DOHH2 (cell line): Measurements from ENCODE around the gene TMEM131.

Experiments used
- H3F3A ChIP-seq: fragments of 200-600 bp; sonication (generic), shearing (Covaris generic); 2 replicates; pipeline ENCODE4 v1.6.0; 2016; ENCODE audit warnings: antibody characterized with exemption, mild to moderate bottlenecking; ENCODE audit not compliant: control insufficient read depth, insufficient read depth
- H3K27ac ChIP-seq: fragments of 200-600 bp; sonication (generic); 2 replicates; pipeline ENCODE4 v1.5.1; 2014; ENCODE audit warnings: low read depth, mild to moderate bottlenecking, low read length, moderate library complexity
- H3K27me3 ChIP-seq: fragments of 200-600 bp; sonication (generic); 2 replicates; pipeline ENCODE4 v1.6.1; 2014; ENCODE audit warnings: mild to moderate bottlenecking, low read length, mixed read lengths; ENCODE audit not compliant: control insufficient read depth
- H3K36me3 ChIP-seq: fragments of 200-600 bp; sonication (generic); 2 replicates; pipeline ENCODE4 v1.6.1; 2014; ENCODE audit warnings: mild to moderate bottlenecking, low read length, moderate library complexity, mixed read lengths; ENCODE audit not compliant: control insufficient read depth
- H3K4me1 ChIP-seq: fragments of 200-600 bp; sonication (generic); 2 replicates; pipeline ENCODE4 v1.6.1; 2014; ENCODE audit warnings: mild to moderate bottlenecking, low read length, mixed read lengths; ENCODE audit not compliant: control insufficient read depth
- H3K4me2 ChIP-seq: fragments of 200-600 bp; sonication (generic); 2 replicates; pipeline ENCODE4 v1.6.0; 2014; ENCODE audit warnings: mild to moderate bottlenecking, low read length, moderate library complexity
- H3K4me3 ChIP-seq: fragments of 200-600 bp; sonication (generic); 2 replicates; pipeline ENCODE4 v1.5.1; 2014; ENCODE audit warnings: mild to moderate bottlenecking, low read length, mixed read lengths
- H3K79me2 ChIP-seq: fragments of 200-600 bp; sonication (generic); 2 replicates; pipeline ENCODE4 v1.6.1; 2014; ENCODE audit warnings: mild to moderate bottlenecking, low read length, mixed read lengths; ENCODE audit not compliant: control insufficient read depth
- H3K9me2 ChIP-seq: fragments of 200-600 bp; sonication (generic); replicated peaks from 2 replicates; pipeline ENCODE4 v1.6.1; 2014; ENCODE audit warnings: mild to moderate bottlenecking, low read length, mixed read lengths; ENCODE audit not compliant: control insufficient read depth
- H3K9me3 ChIP-seq: fragments of 200-600 bp; sonication (generic); 2 replicates; pipeline ENCODE4 v1.6.1; 2014; ENCODE audit warnings: antibody characterized with exemption, low read length, mixed read lengths; ENCODE audit not compliant: control insufficient read depth, insufficient read depth
- H4K20me1 ChIP-seq: fragments of 200-600 bp; sonication (generic); 2 replicates; pipeline ENCODE4 v1.6.0; 2014; ENCODE audit warnings: low read depth, mild to moderate bottlenecking, antibody characterized with exemption, low read length, moderate library complexity; ENCODE audit not compliant: control insufficient read depth, insufficient read depth
- EZH2phosphoT487 ChIP-seq: fragments of 200-600 bp; sonication (generic); IDR thresholded peaks from 2 replicates; pipeline ENCODE4 v1.6.1; 2017; ENCODE audit warnings: borderline replicate concordance, mild to moderate bottlenecking, antibody characterized with exemption, low read length, moderate library complexity, mixed read lengths
- TF ChIP-seq, protein P1 (sequence below): fragments of 200-600 bp; sonication (generic); IDR thresholded peaks from one replicate; pipeline ENCODE4 v1.5.1; 2014; ENCODE audit warnings: antibody characterized with exemption, mild to moderate bottlenecking, low read depth, low read length; ENCODE audit not compliant: poor library complexity, severe bottlenecking

TMEM131 gene

DNA sequence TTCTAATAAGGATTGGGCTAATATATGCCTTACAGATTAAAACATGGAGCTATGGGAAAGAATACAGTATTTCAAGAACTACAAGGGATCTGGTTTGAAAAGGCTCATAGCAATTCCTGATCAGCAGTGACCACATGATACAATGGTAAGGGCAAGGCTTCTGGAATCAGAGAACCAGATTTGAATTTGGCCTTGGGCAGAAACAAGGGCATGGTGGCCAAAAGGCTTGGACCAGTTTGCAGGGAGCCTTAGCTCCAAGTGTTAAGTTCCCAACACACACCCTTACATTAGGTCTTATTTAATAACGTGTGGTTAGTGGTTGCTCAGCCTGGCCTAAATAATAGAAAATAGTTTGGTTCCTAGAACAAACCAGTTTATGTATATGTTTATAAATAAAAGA lies 194.7 kb downstream of the TMEM131 start:
- Histone ChIP-seq H3K36me3 (peaks cover 64% of the 10 kb centered on the region), H3K4me3 (no peak overlapping the region), H3K9me2 (no peaks in the 10 kb centered on the region), H3K27ac (no peak overlapping the region), H3F3A (no peaks in the 10 kb centered on the region), H3K4me2 (no peak overlapping the region), H3K9me3 (no peaks in the 10 kb centered on the region), H3K4me1 (no peaks in the 10 kb centered on the region), H3K79me2 (no peaks in the 10 kb centered on the region), H3K27me3 (no peaks in the 10 kb centered on the region), H4K20me1 (no peaks in the 10 kb centered on the region)
- TF ChIP-seq, protein P1, sequence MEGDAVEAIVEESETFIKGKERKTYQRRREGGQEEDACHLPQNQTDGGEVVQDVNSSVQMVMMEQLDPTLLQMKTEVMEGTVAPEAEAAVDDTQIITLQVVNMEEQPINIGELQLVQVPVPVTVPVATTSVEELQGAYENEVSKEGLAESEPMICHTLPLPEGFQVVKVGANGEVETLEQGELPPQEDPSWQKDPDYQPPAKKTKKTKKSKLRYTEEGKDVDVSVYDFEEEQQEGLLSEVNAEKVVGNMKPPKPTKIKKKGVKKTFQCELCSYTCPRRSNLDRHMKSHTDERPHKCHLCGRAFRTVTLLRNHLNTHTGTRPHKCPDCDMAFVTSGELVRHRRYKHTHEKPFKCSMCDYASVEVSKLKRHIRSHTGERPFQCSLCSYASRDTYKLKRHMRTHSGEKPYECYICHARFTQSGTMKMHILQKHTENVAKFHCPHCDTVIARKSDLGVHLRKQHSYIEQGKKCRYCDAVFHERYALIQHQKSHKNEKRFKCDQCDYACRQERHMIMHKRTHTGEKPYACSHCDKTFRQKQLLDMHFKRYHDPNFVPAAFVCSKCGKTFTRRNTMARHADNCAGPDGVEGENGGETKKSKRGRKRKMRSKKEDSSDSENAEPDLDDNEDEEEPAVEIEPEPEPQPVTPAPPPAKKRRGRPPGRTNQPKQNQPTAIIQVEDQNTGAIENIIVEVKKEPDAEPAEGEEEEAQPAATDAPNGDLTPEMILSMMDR, result no peak
- no peak for TF ChIP-seq EZH2phosphoT487

DNA sequence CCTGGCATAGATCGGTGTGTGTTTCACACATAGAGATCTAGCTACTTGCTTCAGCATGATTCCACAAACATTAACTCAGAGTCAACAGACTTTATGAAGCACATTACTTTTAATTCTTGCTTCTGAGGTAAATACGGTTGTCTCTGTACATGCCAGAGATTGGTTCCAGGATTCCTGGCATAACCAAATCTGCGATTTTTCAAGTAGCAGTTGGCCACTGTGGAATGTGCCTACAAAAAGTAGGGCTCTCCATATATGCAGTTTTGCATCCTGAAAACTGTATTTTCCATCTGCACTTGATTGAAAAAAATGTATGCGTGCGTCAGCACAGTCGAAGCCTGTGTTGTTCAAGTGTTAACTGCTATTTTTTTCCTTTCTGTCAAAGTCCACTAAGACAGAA lies 197.3 kb downstream of the TMEM131 start:
- TF ChIP-seq, protein P1, result no peak
- TF ChIP-seq EZH2phosphoT487, result no peak
- no peaks in the 10 kb centered on the region for H3K9me2 ChIP-seq
- no peaks in the 10 kb centered on the region for H3F3A ChIP-seq
- no peaks in the 10 kb centered on the region for H3K27me3 ChIP-seq
- H3K9me3 ChIP-seq, result no peaks in the 10 kb centered on the region
- H3K4me3 ChIP-seq, result no peak overlapping the region
- H3K4me1 ChIP-seq, result no peaks in the 10 kb centered on the region
- H3K27ac ChIP-seq, result no peak overlapping the region
- H3K36me3 ChIP-seq, result peaks cover 51% of the 10 kb centered on the region
- no peaks in the 10 kb centered on the region for H3K79me2 ChIP-seq
- no peaks in the 10 kb centered on the region for H4K20me1 ChIP-seq
- no peak overlapping the region for H3K4me2 ChIP-seq

DNA sequence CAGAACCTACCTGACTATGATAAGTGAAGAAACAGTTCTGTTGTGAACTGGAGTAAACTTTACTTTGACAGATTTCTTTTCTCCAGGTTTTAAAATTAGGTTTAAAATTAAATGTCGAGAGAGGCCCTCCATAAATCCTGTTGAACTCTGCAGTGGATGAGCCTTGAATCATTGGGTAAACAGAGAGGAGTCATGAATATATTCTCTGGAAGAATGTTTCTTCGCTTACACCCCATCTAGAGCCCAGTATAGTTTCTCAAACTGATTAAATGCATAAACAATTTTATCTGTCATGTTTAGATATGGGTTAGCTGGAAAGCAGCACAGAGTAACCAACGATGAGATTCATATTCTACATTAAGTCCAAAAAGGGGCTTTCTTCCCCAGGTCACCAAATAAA lies 198.4 kb downstream of the TMEM131 start:
- H3K4me3 ChIP-seq, result no peak overlapping the region
- H4K20me1 ChIP-seq, result no peaks in the 10 kb centered on the region
- H3K79me2 ChIP-seq, result no peaks in the 10 kb centered on the region
- no peaks in the 10 kb centered on the region for H3F3A ChIP-seq
- H3K27me3 ChIP-seq, result no peaks in the 10 kb centered on the region
- TF ChIP-seq, protein P1, result no peak
- TF ChIP-seq EZH2phosphoT487, result no peak
- no peaks in the 10 kb centered on the region for H3K9me2 ChIP-seq
- H3K4me1 ChIP-seq, result no peaks in the 10 kb centered on the region
- no peak overlapping the region for H3K4me2 ChIP-seq
- peaks cover 51% of the 10 kb centered on the region for H3K36me3 ChIP-seq
- H3K9me3 ChIP-seq, result no peaks in the 10 kb centered on the region
- H3K27ac ChIP-seq, result no peak overlapping the region
